ENCODE measurements around the gene DRD3. TPM values are rescaled to one million over a fixed set of nuclear protein-coding genes. Genes with fewer than 3 reads are reported as not detected.

Gene DRD3
- total RNA-seq, 1 experiment from 2014 or later: not detected

DNA sequence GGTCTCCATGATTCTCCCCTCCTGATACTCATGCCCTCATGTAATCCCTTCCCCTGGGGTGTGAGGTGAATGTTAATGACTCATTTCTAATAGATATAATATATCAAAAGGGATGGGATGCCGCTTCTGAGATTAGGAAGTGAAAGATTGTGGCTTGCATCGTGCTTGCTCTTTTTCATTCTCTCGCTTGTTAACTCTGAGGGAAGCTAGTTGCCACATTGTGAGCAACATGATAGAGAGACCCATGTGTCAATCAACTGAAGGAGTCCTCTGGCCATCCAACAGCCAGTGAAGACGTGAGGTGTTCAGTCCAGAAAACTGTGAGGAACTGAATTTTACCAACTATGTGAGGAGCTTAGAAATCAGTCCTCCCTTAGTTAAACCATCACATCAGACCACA is 28.9 kb upstream of the DRD3 start:
- Mint-ChIP-seq H3K4me3 (ENCODE audit: unreplicated experiment) (no peak overlapping the region), H3K27ac (ENCODE audit: unreplicated experiment) (no peak overlapping the region), H3K4me1 (ENCODE audit: low read depth, unreplicated experiment) (no peaks in the 10 kb centered on the region), H3K36me3 (ENCODE audit: insufficient read depth, unreplicated experiment) (no peaks in the 10 kb centered on the region), H3K9me3 (ENCODE audit: unreplicated experiment) (no peaks in the 10 kb centered on the region), H3K27me3 (ENCODE audit: insufficient read depth, unreplicated experiment) (peaks cover 9% of the 10 kb centered on the region)
- ChIA-PET POLR2A (interaction anchor here (0.6 kb wide), 1 partner anchor 63 kb away, joined by 3 read pairs; no protein-coding TSS in a partner anchor), CTCF (no interaction called here)
- H3K4me1 ChIP-seq: no peaks in the 10 kb centered on the region
- H3K9me3 ChIP-seq: no peaks in the 10 kb centered on the region
- H3K27me3 ChIP-seq (replicated peaks; ENCODE audit: control insufficient read depth, insufficient read depth, low read length): no peaks in the 10 kb centered on the region
- H3K4me3 ChIP-seq (ENCODE audit: low read depth, low read length): no peak overlapping the region
- BruUV-seq (replicated peaks): no TSS peak
- intact Hi-C loops (cut with micrococcal nuclease; ENCODE audit: unreplicated experiment): no loop called here
- DNase-seq: no peak
- TF ChIP-seq, protein P1, sequence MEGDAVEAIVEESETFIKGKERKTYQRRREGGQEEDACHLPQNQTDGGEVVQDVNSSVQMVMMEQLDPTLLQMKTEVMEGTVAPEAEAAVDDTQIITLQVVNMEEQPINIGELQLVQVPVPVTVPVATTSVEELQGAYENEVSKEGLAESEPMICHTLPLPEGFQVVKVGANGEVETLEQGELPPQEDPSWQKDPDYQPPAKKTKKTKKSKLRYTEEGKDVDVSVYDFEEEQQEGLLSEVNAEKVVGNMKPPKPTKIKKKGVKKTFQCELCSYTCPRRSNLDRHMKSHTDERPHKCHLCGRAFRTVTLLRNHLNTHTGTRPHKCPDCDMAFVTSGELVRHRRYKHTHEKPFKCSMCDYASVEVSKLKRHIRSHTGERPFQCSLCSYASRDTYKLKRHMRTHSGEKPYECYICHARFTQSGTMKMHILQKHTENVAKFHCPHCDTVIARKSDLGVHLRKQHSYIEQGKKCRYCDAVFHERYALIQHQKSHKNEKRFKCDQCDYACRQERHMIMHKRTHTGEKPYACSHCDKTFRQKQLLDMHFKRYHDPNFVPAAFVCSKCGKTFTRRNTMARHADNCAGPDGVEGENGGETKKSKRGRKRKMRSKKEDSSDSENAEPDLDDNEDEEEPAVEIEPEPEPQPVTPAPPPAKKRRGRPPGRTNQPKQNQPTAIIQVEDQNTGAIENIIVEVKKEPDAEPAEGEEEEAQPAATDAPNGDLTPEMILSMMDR (IDR thresholded peaks at IDR 0.05; ENCODE audit: insufficient read depth in 1 of 2, low read depth in 1 of 2, low read length in 1 of 2, severe bottlenecking in 1 of 2, unreplicated experiment in 1 of 2): no peak
- H3K36me3 ChIP-seq (ENCODE audit: control insufficient read depth, insufficient read depth, low read length): no peaks in the 10 kb centered on the region

DNA sequence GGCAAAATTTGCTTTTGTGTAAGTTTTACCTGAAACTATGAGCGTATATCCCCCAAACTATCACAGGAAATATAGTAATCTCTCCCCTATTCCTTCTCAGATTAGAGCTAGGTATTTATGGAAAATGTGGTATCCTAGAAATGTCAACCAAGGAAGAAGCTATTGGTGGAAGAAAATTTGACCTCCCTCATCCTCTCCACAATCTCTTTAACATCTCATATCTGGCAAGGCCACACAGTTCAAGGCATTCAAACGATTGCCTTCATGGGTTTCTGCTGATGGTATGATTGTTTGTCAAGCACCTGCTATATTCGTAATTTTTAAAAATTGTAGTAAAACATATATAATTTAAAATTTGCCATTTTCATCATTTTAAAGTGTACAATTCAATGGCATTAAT is 27.5 kb upstream of the DRD3 start:
- H3K4me1 Mint-ChIP-seq (ENCODE audit: low read depth, unreplicated experiment): no peaks in the 10 kb centered on the region
- Histone ChIP-seq H3K4me3 (ENCODE audit: low read depth, low read length) (no peak overlapping the region), H3K9me3 (no peaks in the 10 kb centered on the region), H3K36me3 (ENCODE audit: control insufficient read depth, insufficient read depth, low read length) (no peaks in the 10 kb centered on the region), H3K27me3 (replicated peaks; ENCODE audit: control insufficient read depth, insufficient read depth, low read length) (no peaks in the 10 kb centered on the region), H3K4me1 (no peaks in the 10 kb centered on the region)
- ChIA-PET CTCF (no interaction called here), POLR2A (no interaction called here)
- H3K27ac Mint-ChIP-seq (ENCODE audit: unreplicated experiment): no peak overlapping the region
- no peaks in the 10 kb centered on the region for H3K36me3 Mint-ChIP-seq (ENCODE audit: insufficient read depth, unreplicated experiment)
- H3K4me3 Mint-ChIP-seq (ENCODE audit: unreplicated experiment): no peak overlapping the region
- peaks cover 9% of the 10 kb centered on the region for H3K27me3 Mint-ChIP-seq (ENCODE audit: insufficient read depth, unreplicated experiment)
- intact Hi-C loops (cut with micrococcal nuclease; ENCODE audit: unreplicated experiment): no loop called here
- BruUV-seq (replicated peaks): no TSS peak
- DNase-seq: no peak
- H3K9me3 Mint-ChIP-seq (ENCODE audit: unreplicated experiment): no peaks in the 10 kb centered on the region
- TF ChIP-seq, protein P1 (IDR thresholded peaks at IDR 0.05; ENCODE audit: insufficient read depth in 1 of 2, low read depth in 1 of 2, low read length in 1 of 2, severe bottlenecking in 1 of 2, unreplicated experiment in 1 of 2): no peak

DNA sequence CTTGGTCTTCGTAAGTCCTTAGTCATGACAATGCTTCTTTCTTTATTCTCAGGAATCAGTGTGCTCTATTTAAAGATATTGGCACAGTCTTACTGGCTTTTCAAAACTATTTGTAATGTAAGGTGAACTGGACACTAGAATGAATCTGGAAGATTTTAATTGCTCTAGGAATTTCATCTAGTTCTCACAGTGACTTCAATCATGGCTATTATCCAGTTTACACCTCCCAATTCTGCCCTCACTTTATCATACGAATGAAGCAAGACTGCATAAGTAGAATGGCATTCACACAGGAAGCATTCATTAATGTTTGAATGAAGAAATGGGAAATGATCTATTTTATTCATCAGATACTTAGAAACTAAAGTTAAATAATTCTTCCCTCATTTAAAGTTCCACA is 26.7 kb upstream of the DRD3 start:
- no peaks in the 10 kb centered on the region for H3K36me3 Mint-ChIP-seq (ENCODE audit: insufficient read depth, unreplicated experiment)
- H3K27me3 Mint-ChIP-seq (ENCODE audit: insufficient read depth, unreplicated experiment): peaks cover 9% of the 10 kb centered on the region
- intact Hi-C loops (cut with micrococcal nuclease; ENCODE audit: unreplicated experiment): no loop called here
- H3K27ac Mint-ChIP-seq (ENCODE audit: unreplicated experiment): no peak overlapping the region
- H3K9me3 Mint-ChIP-seq (ENCODE audit: unreplicated experiment): no peaks in the 10 kb centered on the region
- POLR2A ChIA-PET: no interaction called here
- BruUV-seq (replicated peaks): no TSS peak
- H3K4me3 Mint-ChIP-seq (ENCODE audit: unreplicated experiment): no peak overlapping the region
- DNase-seq: no peak
- H3K4me3 ChIP-seq (ENCODE audit: low read depth, low read length): no peak overlapping the region
- H3K9me3 ChIP-seq: no peaks in the 10 kb centered on the region
- H3K4me1 ChIP-seq: no peaks in the 10 kb centered on the region
- TF ChIP-seq, protein P1 (IDR thresholded peaks at IDR 0.05; ENCODE audit: insufficient read depth in 1 of 2, low read depth in 1 of 2, low read length in 1 of 2, severe bottlenecking in 1 of 2, unreplicated experiment in 1 of 2): no peak
- no peaks in the 10 kb centered on the region for H3K27me3 ChIP-seq (replicated peaks; ENCODE audit: control insufficient read depth, insufficient read depth, low read length)
- H3K36me3 ChIP-seq (ENCODE audit: control insufficient read depth, insufficient read depth, low read length): no peaks in the 10 kb centered on the region
- no peaks in the 10 kb centered on the region for H3K4me1 Mint-ChIP-seq (ENCODE audit: low read depth, unreplicated experiment)
- CTCF ChIA-PET: no interaction called here
